Measurements from ENCODE around the gene GLT8D1. TPM values are rescaled to one million over a fixed set of nuclear protein-coding genes. Genes with fewer than 3 reads are reported as not detected.

GLT8D1 gene
- total and polyA plus RNA-seq, 4 donors: 96.0 to 114 (median 103) TPM

DNA sequence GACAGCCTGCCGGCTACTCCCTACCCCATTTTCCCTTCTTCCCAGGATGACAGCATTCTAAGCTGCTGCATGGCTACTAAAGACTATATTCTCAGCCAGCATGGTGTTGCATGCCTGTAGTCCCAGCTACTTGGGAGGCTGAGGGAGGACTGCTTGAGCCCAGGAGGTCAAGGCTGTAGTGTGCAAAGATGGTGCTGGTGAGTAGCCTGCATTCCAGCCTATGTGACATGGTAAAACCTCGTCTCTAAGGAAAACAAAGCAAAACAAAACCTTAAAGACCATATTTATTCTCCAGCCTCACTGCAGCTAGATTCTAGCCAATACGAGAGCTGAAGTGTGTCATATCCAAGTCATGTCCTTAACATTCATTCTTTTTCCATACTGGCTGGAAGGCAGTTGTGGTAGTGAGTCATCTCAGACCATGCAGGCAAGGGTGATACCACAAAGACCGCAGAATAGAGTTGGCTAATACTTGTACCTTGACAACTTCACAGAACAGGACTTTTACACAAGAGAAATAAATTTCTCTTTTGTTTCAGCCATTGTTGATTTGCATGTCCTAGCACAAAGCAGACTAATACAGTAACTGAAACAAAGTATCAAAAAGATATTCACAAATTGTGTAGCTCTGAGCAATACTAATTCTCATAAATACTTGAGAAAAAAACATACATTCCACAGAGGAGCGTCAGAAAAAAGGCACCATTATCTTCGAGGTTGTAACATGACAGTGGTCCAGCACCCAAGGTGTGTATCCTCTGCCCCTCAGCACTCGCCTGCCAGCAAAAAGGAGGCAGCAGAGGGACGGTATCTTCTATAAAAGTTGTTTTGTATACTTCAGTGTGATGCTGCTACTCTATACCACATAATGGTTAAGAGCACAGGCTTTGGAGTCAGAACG, 34.7 kb downstream of the GLT8D1 start:
- no peaks in the 10 kb centered on the region for H3K9me3 ChIP-seq (ENCODE audit: control insufficient read depth, insufficient read depth, low read length)
- no peak for DNase-seq (ENCODE audit: low read depth in 4 of 6, low spot score in 6 of 6)
- H3K36me3 ChIP-seq (ENCODE audit: control insufficient read depth, insufficient read depth, low read length): peaks cover 39% of the 10 kb centered on the region
- H3K27ac ChIP-seq (ENCODE audit: low read depth, low read length): no peak overlapping the region
- H3K4me1 ChIP-seq (ENCODE audit: control insufficient read depth, insufficient read depth, low read length): no peaks in the 10 kb centered on the region
- no peak overlapping the region for H3K4me3 ChIP-seq (ENCODE audit: low read depth, low read length)
- 74% methylated on average over 3 of the region's 9 CpGs for WGBS (ENCODE audit: insufficient coverage)
- no peaks in the 10 kb centered on the region for H3K27me3 ChIP-seq (ENCODE audit: control insufficient read depth, insufficient read depth, low read length)

DNA sequence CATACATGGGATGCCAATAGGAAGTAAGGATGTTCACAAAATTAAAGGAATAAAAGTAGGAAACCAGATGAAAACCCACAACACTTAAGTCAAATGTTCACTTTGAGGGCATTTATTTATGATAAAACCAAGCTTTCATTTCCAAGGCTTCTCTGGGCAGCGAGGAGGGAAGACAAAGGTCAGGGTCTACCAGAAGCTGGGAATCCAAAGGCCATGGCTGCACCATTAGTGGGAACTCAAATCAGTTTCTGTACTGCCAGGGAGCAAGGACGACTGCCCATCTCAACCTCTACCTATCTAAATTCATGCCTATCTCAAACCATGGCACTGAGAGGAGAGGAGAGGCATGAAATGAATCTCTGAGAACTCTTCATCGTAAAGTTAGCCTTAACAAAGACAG, 42.5 kb downstream of the GLT8D1 start:
- DNase-seq (ENCODE audit: low read depth in 4 of 6, low spot score in 6 of 6): no peak
- Histone ChIP-seq H3K4me1 (ENCODE audit: control insufficient read depth, insufficient read depth, low read length) (no peaks in the 10 kb centered on the region), H3K36me3 (ENCODE audit: control insufficient read depth, insufficient read depth, low read length) (peaks cover 40% of the 10 kb centered on the region), H3K4me3 (ENCODE audit: low read depth, low read length) (no peak overlapping the region), H3K27me3 (ENCODE audit: control insufficient read depth, insufficient read depth, low read length) (no peaks in the 10 kb centered on the region), H3K27ac (ENCODE audit: low read depth, low read length) (no peak overlapping the region), H3K9me3 (ENCODE audit: control insufficient read depth, insufficient read depth, low read length) (no peaks in the 10 kb centered on the region)
- WGBS (ENCODE audit: insufficient coverage): no CpG with 5 or more reads among the region's 3 CpGs

DNA sequence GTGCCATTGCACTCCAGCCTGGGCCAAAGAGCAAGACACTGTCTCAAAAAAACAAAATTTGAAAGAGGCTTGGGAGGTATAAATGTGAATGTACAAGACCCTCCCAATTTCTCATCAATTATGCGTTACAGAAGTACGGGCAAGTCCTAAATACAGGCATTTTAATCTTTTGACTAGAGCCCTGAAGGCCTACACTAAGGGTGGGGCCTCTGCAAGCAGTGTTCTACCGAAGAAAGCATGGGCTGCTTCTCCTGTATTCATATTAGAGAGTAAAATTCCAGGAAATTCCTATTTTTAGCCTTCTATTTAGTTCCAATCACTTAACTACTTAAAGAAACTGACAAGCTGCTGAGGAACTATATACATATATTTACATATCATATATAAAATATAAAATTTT, 45.5 kb downstream of the GLT8D1 start:
- Histone ChIP-seq H3K4me1 (ENCODE audit: control insufficient read depth, insufficient read depth, low read length) (no peaks in the 10 kb centered on the region), H3K4me3 (ENCODE audit: low read depth, low read length) (no peak overlapping the region), H3K9me3 (ENCODE audit: control insufficient read depth, insufficient read depth, low read length) (no peaks in the 10 kb centered on the region), H3K27ac (ENCODE audit: low read depth, low read length) (no peak overlapping the region), H3K27me3 (ENCODE audit: control insufficient read depth, insufficient read depth, low read length) (no peaks in the 10 kb centered on the region), H3K36me3 (ENCODE audit: control insufficient read depth, insufficient read depth, low read length) (peaks cover 44% of the 10 kb centered on the region)
- DNase-seq (ENCODE audit: low read depth in 4 of 6, low spot score in 6 of 6): no peak
- no CpG with 5 or more reads among the region's 3 CpGs for WGBS (ENCODE audit: insufficient coverage)

DNA sequence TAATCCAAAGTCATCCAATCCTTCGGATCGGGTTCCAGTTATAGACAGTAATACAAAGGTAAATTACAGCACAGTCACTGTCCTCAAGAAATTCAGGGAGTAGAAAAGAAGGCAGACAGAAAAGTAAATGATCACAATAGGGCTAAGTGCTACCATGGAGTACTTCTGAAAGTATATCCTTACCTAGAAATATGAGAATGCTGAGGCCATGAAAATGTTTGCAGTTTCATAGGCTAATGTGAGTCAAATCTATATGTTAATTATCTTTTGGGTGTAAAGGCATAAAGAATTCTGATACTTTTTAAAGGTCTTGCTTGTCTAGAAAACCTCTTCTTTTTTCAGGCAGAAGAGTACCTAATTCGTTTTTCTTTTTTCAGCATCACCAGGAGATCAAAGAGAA, 49.7 kb downstream of the GLT8D1 start:
- WGBS (ENCODE audit: insufficient coverage): no CpG with 5 or more reads among the region's 3 CpGs
- Histone ChIP-seq H3K4me3 (ENCODE audit: low read depth, low read length) (no peak overlapping the region), H3K27ac (ENCODE audit: low read depth, low read length) (no peak overlapping the region), H3K4me1 (ENCODE audit: control insufficient read depth, insufficient read depth, low read length) (no peaks in the 10 kb centered on the region), H3K27me3 (ENCODE audit: control insufficient read depth, insufficient read depth, low read length) (no peaks in the 10 kb centered on the region), H3K9me3 (ENCODE audit: control insufficient read depth, insufficient read depth, low read length) (no peaks in the 10 kb centered on the region), H3K36me3 (ENCODE audit: control insufficient read depth, insufficient read depth, low read length) (peaks cover 57% of the 10 kb centered on the region)
- DNase-seq (ENCODE audit: low read depth in 4 of 6, low spot score in 6 of 6): no peak

DNA sequence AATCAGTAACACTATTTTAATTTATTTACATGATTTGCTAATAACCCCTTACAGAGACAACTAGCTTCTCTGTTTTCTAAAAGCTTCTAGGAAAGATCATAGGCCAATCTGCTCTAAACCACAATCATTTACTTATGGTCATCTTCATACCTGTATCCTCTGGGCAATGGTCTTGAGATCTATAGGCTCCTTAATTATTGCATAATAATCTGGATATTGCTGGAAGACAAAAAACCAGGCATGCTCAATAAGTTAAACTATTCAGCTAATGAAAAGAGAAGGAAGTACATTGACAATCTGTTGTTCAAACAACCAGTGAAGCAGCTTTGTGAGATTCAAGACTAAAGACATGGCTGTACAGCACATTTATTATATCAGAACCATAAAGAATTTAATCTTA, 54.0 kb downstream of the GLT8D1 start:
- Histone ChIP-seq H3K27ac (ENCODE audit: low read depth, low read length) (no peak overlapping the region), H3K27me3 (ENCODE audit: control insufficient read depth, insufficient read depth, low read length) (no peaks in the 10 kb centered on the region), H3K4me1 (ENCODE audit: control insufficient read depth, insufficient read depth, low read length) (no peaks in the 10 kb centered on the region), H3K36me3 (ENCODE audit: control insufficient read depth, insufficient read depth, low read length) (peaks cover 42% of the 10 kb centered on the region), H3K9me3 (ENCODE audit: control insufficient read depth, insufficient read depth, low read length) (no peaks in the 10 kb centered on the region), H3K4me3 (ENCODE audit: low read depth, low read length) (no peak overlapping the region)
- no peak for DNase-seq (ENCODE audit: low read depth in 4 of 6, low spot score in 6 of 6)

DNA sequence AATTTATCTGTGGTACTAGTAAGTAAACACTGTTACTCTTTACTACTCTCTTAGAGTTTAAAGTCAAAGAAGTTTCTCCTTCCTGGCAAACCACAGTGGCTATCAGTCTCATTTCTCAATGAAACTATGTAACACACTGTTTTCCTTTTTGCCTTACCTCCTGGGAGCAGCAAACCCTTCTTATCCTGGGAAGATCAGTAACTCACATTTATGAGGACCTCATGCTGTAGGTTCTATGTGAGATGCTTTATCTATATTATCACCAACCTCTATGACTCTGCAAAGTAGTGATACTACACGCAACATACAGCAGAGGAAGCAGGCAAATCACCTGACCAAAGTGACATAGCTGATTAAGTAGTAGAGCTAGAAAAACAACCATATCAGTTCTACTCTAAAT, 55.2 kb downstream of the GLT8D1 start:
- no peak for DNase-seq (ENCODE audit: low read depth in 4 of 6, low spot score in 6 of 6)
- H3K9me3 ChIP-seq (ENCODE audit: control insufficient read depth, insufficient read depth, low read length): no peaks in the 10 kb centered on the region
- WGBS (ENCODE audit: insufficient coverage): no CpG with 5 or more reads among the region's 1 CpG
- no peak overlapping the region for H3K27ac ChIP-seq (ENCODE audit: low read depth, low read length)
- H3K4me1 ChIP-seq (ENCODE audit: control insufficient read depth, insufficient read depth, low read length): no peaks in the 10 kb centered on the region
- H3K4me3 ChIP-seq (ENCODE audit: low read depth, low read length): no peak overlapping the region
- H3K36me3 ChIP-seq (ENCODE audit: control insufficient read depth, insufficient read depth, low read length): peaks cover 37% of the 10 kb centered on the region
- H3K27me3 ChIP-seq (ENCODE audit: control insufficient read depth, insufficient read depth, low read length): no peaks in the 10 kb centered on the region

DNA sequence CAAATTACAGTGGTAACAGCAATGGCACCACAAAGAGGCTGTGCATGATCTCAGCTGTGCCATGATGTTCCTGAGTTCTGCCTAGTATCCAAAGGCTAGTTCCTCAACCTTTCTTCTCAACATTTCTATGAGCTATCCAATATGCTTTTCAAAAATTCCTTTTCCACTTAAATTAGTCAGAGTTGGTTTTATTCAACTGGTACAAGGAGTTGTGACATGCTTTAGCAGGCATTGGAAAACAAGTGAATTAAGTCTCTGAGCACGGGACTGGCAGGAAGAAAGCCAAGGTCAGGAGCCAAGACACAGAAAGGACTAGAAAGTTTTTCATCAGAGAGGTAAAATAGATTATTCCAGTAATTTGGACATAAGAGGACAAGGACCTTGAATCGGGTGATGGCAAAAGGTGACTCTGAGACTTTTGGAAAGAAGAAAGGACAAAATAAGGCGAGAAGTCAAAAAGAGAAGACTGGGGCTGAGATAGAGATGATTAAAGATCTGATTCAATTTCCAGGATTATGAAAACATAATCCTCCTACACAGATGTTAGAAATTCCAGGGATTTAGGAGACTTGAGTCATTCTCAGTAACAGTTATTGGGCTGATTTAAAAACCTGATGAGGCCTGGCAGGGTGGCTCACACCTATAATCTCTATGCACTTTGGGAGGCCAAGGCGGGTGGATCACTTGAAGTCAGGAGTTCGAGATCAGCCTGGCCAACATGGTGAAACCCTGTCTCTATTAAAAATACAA, 56.0 kb downstream of the GLT8D1 start:
- no peaks in the 10 kb centered on the region for H3K4me1 ChIP-seq (ENCODE audit: control insufficient read depth, insufficient read depth, low read length)
- no peaks in the 10 kb centered on the region for H3K27me3 ChIP-seq (ENCODE audit: control insufficient read depth, insufficient read depth, low read length)
- H3K27ac ChIP-seq (ENCODE audit: low read depth, low read length): no peak overlapping the region
- no peak for DNase-seq (ENCODE audit: low read depth in 4 of 6, low spot score in 6 of 6)
- no peak overlapping the region for H3K4me3 ChIP-seq (ENCODE audit: low read depth, low read length)
- no peaks in the 10 kb centered on the region for H3K9me3 ChIP-seq (ENCODE audit: control insufficient read depth, insufficient read depth, low read length)
- WGBS (ENCODE audit: insufficient coverage): 90% methylated on average over 1 of the region's 5 CpGs
- peaks cover 35% of the 10 kb centered on the region for H3K36me3 ChIP-seq (ENCODE audit: control insufficient read depth, insufficient read depth, low read length)

DNA sequence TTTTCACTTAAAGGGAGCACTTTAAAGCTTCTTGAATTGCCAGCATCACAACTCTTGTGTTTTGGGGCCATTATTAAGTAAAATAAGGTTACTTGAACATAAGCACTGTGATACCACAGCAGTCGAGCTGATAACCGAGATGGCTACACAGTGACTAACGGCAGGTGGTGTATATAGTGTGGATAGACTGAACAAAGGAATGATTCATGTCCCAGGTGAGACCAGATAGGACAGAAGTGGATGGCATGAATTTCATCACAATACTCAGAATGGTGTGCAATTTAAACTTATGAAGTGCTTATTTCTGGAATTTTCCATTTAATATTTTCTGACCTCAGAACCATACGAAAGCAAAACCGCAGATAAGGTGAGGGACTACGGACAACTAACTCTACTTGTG, 60.0 kb downstream of the GLT8D1 start:
- H3K9me3 ChIP-seq (ENCODE audit: control insufficient read depth, insufficient read depth, low read length): no peaks in the 10 kb centered on the region
- no peak overlapping the region for H3K27ac ChIP-seq (ENCODE audit: low read depth, low read length)
- H3K27me3 ChIP-seq (ENCODE audit: control insufficient read depth, insufficient read depth, low read length): no peaks in the 10 kb centered on the region
- H3K4me1 ChIP-seq (ENCODE audit: control insufficient read depth, insufficient read depth, low read length): no peaks in the 10 kb centered on the region
- 93% methylated on average over 3 of the region's 6 CpGs for WGBS (ENCODE audit: insufficient coverage)
- no peak for DNase-seq (ENCODE audit: low read depth in 4 of 6, low spot score in 6 of 6)
- H3K36me3 ChIP-seq (ENCODE audit: control insufficient read depth, insufficient read depth, low read length): peaks cover 39% of the 10 kb centered on the region
- no peak overlapping the region for H3K4me3 ChIP-seq (ENCODE audit: low read depth, low read length)
